DMS53 treated with DMSO at 0.1 percent for 48 hours (cell line): Measurements from ENCODE around the gene PTGS1.
"Not testable (repeated sequence)": the region's sequence is repeated elsewhere in the genome, so short reads cannot be mapped to it uniquely, and the experiment has no call there.

Experiments
- DNase-seq: peaks from one replicate; lab custom pipeline; 2025; ENCODE audit not compliant: unreplicated experiment; lab: John Stamatoyannopoulos, UW

The PTGS1 gene

DNA sequence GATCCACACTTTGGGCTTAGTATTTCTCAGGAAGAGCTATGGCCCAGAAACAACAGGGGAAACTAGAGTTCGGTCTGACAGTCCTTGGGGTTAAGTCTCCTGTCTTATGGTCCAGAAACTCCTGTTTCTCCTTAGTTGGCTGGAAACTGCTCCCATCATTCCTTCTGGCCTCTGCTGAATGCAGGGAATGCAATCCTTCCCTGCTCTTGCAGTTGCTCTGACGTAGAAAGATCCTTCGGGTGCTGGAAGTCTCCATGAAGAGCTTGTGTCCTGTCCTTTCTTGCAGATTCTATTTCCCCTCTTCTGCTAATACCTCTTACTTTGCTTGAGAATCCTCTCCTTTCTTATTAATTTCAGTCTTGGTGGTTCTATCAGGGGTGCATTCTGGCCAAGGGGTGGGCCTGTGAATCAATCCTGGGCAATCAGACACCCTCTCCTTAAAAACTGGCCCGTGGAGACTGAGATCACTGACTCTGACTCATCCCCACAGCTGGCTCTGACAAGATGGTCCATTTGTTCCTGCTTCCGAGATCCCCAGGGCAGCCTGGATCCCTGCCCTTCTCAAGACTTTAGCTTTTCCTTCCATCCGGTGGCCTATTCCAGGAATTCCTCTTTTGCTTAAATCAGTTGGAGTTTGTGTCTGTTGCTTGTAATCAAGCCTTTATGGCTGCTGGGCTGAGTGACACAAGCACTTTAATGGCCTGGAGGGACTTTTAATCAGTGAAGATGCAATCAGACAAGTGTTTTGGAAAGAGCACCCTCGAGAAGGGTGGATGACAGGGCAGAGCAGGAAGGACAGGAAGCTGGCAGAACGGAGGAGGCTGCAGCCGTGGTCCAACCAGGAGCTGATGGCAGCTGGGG lies 23.7 kb downstream of the PTGS1 start:
- no peak for DNase-seq

DNA sequence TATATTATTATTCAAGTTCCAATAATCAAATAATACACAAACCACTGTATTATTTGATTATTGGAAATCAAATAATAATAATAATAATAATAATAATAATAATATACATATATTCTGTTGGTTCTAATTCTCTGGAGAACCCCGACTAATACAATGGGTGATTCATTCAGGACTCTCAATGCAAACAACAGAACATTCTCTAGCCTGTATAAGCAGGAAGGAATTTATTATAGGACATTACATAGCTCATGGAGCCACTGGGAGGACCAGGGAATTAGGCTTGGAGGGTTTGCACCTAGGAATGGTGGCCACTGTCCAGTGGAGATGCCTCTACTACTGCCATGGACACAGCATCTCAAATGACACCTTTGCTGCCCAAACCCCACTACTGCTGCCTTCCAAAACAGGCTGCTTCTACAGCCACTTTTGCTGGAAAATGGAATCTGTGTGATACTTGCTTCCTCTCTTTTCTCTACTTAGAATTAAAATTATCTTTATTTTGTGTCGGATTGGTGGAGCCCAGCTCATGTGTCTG lies 25.9 kb downstream of the PTGS1 start:
- DNase-seq, result no peak

DNA sequence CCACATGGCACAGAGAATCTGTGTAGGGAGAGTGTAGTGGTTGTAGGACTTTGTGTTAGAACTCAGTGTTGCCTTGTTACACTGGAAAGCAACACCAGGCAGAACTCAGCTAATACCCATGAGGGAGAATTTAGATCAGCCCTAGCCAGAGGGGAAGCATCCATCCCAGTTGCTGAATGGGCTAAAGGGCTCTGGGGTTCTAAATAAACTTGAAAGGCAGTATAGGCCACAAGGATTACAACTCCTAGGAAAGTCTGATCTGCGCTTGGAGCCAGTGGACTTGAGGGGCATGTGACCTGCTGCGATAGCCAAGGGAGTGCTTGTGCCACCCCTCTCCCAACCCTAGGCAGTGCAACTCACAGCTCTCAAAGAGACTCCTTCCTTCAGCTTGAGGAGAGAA lies 26.9 kb downstream of the PTGS1 start:
- no peak for DNase-seq

DNA sequence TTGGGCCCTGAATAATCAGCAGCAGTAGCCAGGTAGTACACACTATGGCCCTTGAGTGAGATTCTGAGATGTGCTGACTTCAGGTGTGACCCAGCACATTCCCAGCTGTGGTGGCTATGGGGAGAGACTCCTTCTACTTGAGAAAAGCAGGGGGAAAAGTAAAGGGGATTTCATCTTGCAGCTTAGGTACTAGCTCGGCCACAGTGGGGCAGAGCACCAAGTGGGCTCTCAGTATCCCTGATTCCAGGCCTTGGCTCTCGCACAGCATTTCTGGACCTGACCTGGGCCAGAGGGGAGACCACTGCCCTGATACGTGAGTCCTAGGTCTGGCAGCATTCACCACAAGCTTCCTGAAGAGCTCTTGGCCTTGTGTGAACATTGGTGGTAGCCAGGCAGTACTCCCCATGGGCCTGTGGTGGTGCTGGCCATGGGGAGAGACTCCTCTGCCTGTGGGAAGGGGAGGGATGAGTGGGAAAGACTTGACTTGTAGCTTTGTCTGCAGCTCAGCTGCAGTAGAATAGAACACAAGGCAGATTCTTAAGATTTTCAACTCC lies 27.6 kb downstream of the PTGS1 start:
- DNase-seq, result no peak

DNA sequence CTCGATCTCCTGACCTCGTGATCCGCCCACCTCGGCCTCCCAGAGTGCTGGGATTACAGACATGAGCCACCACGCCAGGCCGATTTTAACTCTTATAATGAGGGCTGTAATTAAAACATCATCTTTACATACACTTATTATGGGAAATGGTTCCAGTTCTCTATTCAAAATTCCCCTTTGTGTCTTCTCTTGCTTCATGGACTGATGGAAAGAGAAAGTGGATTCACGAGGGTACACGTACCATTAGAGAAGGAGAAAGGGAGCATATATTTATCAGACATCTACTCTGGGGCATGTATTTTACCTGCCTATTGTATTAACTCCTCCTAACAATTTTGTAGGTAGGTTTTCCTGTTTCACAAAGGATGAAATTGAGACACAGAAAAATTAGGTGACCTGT lies 31.1 kb downstream of the PTGS1 start:
- no peak for DNase-seq

DNA sequence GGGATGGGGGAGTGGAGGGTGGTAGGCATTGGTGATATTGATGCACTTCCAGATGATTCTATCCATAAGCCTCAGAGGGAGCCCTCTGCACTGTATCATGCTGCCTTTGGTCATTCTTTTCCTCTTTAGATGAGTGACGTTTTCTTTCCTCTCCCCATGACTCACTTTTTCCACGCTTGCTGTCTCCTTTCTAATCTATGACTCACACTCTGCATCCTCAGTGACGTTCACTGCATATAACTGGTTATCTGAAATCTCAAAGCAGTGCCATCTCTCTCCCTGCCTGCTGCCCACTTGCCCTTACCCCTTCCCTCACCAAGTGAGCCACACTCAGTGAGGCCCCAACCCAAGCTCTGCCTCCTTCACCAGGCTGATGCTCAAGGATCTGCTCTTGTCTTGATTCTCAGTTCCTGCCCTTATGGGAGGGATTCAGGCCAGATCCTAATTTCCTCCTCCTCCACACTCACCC lies 31.6 kb downstream of the PTGS1 start:
- peak; percentile 51 for DNase-seq

DNA sequence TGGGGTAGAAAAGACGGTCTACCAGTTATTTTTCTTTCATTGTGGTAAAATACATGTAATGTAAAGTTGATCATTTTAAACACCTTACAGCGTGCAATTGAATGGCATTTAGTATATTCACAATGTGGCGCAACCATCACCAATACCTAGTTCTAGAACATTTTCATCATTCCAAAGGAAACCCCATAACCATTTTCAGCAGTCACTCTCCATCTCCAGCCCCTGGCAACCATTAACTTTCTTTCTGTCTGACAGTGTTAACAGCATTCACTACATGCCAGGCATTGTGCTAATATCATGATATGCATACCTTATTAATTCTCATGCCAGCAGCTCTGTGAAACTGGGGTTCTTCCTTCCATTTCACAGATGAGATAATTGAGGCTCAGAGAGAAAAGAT lies 32.0 kb downstream of the PTGS1 start:
- no peak for DNase-seq

DNA sequence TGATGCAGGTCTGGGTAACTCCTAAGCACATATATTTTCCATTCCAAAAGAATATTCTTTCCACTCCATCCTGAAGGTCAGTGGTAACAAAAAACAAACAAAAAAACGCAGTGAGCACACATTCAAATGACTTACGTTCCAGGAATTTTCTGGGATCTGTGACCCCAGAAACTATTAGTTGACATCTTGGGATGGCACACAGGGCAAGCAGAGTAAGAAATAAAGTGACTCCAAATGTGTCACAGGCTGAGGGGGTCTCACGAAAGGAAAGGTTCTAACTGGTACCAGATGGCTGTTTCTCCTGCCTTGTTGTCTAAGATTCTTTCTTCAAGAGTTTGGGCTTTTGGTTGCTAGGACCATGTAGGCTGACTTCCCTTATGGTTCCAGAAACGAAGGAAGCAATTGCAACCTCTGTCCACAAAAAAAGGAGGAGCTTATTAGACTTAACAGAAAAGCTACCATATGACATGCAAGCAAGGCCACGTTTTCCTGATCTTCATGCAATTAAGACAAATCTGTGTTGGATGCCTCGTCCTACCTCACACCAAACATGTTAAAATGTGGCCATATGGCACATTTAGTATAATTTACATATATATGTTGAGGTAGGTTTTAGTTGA lies 32.7 kb downstream of the PTGS1 start:
- no peak for DNase-seq

DNA sequence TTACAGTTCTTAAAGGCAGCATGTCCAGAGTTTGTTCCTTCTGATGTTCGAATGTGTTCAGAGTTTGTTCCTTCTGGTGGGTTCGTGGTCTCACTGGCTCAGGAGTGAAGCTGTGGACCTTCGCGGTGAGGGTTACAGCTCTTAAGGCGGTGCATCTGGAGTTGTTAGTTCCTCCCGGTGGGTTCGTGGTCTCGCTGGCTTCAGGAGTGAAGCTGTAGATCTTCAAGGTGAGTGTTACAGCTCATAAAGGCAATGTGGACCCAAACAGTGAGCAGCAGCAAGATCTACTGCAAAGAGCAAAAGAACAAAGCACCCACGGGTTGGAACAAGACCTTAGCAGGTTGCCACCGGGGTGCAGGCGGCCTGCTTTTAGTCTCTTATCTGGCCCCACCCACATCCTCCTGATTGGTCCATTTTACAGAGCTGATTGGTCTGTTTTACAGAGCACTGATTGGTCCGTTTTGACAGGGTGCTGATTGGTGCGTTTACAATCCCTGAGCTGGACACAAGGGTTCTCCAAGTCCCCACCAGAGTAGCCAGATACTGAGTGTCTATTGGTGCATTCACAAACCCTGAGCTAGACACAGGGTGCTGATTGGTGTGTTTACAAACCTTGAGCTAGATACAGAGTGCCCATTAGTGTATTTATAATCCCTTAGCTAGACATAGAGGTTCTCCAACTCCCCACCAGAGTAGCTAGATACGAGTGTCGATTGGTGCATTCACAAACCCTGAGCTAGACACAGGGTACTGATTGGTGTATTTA lies 34.7 kb downstream of the PTGS1 start:
- DNase-seq, result not testable (repeated sequence)

DNA sequence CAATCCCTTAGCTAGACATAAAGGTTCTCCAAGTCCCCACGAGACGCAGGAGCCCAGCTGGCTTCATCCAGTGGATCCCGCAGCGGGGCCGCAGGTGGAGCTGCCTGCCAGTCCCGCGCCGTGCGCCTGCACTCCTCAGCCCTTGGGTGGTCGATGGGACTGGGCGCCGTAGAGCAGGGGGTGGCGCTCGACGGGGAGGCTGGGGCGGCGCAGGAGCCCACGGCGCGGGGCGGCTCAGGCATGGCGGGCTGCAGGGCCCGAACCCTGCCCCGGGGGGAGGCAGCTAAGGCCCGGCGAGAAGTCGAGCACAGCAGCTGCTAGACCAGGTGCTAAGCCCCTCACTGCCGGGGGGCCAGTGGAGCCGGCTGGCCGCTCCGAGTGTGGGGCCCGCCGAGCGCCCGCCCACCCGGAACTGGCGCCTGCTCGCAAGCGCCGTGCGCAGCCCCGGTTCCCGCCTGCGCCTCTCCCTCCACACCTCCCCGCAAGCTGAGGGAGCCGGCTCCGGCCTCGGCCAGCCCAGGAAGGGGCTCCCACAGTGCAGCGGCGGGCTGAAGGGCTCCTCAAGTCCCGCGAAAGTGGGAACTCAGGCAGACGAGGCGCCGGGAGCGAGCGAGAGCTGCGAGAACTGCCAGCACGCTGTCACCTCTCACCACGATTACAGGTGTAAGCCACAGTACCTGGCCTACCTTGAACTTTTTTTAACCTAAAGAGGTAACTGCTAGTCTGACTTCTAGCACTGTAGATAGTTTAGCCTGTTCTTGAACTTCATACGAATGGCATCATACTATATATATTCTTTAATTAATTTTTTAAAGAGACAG lies 35.5 kb downstream of the PTGS1 start:
- DNase-seq, result no peak

DNA sequence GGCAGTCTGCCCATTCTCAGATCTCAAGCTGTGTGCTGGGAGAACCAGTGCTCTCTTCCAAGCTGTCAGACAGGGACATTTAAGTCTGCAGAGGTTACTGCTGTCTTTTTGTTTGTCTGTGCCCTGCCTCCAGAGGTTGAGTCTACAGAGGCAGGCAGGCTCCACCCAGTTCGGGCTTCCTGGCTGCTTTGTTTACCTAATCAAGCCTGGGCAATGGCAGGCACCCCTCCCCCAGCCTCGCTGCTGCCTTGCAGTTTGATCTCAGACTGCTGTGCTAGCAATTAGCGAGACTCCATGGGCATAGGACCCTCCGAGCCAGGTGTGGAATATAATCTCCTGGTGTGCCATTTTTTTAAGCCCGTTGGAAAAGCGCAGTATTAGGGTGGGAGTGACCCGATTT lies 43.3 kb downstream of the PTGS1 start:
- DNase-seq, result peak; percentile 23

DNA sequence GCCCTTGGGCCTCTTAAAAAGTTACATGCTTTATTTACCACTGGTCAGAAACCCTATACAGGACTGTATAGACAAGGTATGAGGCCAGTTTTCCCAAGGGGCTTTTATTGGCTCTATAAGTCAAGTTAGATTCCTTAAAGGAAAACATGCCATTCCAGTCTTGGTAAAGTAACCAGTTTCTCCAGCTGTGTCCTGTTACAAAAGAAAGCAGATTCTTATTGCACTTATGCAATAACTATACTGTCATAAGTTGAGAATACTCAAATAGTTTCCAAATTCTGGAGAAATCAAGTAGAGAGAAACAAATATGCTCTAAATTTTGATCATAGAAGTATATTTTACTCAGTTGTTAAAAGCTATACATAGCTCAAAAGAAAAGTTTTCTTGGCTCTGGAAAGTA lies 47.2 kb downstream of the PTGS1 start:
- no peak for DNase-seq

DNA sequence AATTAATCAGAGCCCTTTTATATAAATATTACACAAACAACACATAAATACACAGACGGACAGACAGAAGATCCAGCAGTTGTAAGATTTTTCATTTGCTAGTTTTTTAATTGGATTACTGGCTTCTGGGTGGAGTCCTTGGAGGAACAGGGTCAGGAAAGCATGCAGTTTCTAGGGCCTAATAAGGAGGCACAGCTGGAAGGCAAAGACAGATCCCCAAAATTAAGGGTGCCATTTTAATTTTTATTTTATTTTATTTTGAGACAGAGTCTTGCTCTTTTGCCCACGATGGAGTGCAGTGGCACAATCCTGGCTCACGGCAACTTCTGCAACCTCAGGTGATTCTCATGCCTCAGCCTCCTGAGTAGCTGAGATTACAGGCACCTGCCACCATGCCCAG lies 49.5 kb downstream of the PTGS1 start:
- no peak for DNase-seq

DNA sequence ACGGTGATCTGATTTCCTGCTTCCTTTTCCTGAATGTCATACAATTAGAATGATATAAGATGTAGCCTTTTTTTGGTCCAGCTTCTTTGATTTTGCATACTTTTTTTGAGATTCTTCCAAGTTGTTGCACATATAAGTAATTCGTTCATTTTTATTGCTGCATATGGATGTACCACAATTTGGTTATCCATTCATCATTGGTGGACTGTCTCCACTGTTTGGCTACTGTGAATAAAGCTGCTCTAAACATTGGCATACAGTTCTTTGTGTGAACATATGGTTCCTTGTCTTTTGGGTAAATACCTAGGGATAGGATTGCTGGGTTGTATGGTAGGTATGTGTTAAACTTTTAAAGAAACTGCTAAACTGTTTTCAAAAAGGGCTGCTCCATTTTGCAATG lies 54.3 kb downstream of the PTGS1 start:
- no peak for DNase-seq

DNA sequence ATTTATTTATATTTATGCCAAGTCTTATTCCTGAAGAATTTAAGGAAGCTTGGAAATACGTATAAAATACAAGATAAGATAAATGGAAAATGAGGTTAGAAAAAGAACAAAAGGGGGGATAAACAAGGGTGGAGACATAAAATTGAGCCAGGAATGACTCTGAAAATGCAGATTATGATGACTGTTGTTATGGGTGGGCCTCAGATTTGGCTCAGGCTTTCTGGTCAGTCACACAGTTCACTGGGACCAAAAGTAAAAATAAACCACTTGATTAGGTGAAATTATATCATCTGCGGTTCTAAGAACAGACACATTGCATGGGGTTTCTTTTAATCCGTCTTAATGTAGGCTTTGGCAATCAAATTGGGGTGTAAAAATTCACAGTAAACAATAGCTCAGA lies 55.9 kb downstream of the PTGS1 start:
- no peak for DNase-seq

DNA sequence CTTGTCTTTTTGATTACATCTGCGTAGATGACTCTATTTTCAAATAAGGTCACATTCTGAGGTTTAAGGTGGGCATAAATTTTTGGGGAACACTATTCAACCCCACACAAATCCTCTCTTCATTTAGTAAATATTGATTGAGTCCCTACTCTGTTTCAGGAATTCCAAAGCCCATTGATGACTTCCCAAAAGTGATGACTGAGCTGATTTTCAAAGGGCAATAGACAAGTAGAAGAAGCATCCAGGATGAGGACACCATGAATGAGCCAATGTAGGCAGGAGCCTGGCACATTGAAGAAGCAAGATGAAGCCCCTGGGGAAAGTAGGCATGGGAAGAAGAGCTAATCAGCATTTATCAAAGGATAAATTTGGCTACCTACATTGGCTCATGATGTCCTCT lies 71.7 kb downstream of the PTGS1 start:
- DNase-seq, result no peak

DNA sequence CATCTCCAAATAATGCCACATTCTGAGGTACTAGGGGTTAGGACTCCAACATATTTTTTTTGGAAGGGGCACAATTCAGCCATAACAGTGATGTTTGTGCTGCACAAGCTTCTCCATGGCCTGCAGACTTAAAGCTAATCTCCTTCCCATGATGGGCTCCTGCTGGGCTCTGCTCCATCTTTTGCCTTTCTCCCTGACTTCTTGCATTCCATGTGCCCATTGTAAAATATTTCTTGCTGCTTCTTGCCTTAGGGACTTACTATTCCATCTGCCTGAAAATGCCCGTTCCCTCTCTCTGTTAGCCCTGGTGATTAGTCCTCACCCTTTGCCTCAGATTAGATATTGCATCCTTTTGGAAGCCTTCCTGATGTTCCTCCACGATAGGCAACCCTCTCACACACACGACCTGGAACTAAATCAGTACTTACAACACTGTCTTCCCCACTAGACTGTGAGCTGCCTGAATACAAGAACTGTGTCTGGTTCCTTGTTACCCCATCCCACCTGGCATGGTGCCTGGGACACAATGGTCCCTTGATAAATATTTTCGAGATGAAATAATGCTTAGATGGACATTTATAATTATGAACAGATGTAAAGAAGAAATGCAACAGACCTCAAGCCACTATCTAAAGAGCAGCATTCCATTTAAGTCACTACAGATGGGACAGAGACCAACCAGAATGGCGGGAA lies 73.4 kb downstream of the PTGS1 start:
- no peak for DNase-seq
